Stimulated activated CD8-positive, alpha-beta memory T cell treated with anti-CD3 and anti-CD28 coated beads, Interleukin-7, amount 100 ng/mL, for 48 hours (primary cell): ENCODE data around the gene PACSIN2.

ENCODE experiments used
- DNase-seq, 2 donors: peaks; one replicate each; pipeline ENCODE4 v3.0.0-alpha.2; 2020; ENCODE audit warnings: low read depth in 1 of 2; ENCODE audit errors: extremely low read depth in 1 of 2

The PACSIN2 gene

DNA sequence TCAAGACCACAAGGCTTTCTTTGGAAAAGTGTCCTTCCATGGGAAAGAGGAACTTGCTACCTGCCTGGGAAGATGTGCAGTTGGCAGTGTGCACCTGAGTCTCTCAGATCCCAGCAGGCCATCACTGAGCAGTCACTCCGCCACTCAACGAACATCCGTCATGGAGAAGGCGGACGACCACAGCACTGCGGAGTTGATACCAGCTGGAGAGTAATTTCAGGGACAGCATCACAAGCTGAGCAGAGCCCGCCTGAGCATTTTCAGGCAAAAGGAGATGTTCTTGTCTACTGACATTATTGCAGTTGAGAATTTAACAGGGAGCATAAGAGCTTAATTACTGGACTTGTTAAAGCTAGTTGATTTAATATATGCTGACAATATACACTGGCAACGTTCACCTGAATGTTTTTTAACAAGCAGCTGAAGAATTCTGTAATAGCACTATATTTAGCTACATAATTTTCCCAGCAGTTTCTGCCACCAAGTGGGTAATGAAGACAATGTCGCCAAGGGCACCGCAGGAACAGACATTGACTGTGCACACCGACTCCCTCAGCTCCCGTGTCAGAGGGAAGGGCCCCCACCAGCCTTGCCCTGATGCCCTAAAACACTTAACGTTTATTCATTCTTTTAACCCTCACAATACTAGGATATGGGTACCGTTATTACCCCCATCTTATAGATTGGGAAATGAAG is 105.4 kb downstream of the PACSIN2 start:
- DNase-seq: no peak

DNA sequence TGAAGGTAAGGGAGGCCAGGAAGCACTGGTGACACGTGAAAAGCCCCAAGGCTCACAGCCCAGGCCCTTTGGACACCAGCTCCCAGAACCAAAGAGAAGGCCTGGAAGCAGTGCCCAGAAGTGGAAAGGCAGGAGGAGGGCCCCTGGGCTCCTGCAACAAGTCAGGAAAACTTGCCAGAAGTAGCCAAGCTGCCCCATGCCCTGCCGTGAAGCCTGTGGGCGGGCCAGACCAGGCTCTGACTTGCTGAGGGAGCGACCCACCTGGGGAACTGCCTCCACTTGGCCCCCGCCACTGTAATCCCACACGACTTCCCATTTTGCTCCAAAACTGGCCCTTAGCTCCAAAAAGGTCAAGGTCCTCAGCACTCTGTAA is 106.6 kb downstream of the PACSIN2 start:
- DNase-seq: no peak

DNA sequence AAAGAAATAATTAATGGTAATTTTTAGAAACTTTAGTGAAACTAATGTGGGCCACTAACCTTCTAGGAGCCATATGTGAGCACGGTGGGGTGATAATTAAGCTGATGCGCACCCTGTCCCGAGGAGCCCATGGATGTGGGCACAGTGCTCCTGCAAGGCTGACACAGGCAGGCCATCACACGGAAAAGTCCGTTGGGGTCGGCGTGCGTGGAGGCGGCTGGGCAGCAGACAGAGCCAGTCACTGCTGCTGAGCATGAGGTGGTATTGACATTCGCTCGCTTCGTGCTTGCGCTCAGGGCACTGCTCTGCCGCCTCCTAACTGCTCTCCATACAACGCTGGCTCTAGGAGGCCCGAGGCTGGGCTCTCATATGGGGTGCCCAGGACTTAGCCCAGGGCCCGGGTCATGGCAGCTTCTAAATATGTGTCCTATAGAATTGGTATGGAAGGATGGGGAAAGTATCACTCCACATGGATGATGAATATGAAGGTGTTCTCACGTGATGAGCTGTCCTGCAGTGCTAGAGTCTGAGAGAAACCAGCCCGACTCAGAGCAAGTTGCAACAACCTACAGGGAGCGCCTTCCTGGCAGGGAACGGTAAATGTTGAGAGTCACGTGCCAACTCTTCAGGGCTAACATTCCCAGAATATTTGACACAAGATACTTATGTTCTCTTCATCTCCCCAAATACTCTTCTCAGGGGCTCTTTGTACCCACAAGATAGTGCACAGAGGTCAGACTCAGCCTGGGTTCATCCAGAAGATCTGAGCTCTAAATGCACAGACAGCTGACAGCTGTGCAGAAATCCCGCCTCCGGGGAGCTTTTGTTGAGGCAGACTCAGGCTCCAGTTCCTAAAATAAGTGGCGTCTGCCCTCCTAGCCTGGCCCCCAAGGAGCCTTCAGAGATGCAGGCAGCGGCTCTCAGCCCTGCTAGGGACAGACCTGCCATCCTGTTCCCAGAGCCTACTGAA is 107.3 kb downstream of the PACSIN2 start:
- DNase-seq: no peak

DNA sequence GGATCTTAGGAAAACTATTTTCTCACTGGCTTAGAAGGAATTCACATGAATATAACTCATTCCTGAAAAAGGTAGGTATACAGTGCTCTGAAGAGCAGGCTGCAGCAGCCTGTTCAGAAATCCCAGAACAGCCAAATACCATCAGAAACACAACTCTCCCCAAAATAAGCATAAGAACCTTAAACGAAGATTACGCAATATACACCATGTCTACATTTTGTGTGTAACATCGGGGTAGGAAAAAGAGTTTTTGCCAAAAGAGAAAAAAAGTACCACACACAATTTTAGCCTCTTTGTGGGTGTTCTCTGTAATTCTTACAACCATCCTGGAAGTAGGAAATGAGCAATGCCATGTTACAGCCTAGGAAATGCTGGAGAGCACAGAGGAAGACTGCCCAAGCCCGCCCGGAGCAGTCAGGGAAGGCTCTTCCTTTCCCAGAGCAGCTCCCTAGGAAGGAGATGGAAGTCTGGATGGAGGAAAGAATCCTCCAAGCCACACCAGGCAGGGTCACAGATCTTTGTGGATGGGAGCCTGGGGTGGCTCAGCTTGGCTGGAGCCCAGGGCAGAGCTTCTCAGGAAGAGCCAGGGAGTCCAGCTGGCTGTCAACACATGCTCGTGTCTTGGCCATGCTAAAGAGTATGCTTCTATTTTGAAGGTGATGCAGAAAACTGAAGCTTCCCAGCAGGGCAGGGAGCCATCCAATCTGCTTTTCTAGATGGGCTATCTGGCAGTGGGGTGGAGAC is 108.2 kb downstream of the PACSIN2 start:
- DNase-seq: no peak

DNA sequence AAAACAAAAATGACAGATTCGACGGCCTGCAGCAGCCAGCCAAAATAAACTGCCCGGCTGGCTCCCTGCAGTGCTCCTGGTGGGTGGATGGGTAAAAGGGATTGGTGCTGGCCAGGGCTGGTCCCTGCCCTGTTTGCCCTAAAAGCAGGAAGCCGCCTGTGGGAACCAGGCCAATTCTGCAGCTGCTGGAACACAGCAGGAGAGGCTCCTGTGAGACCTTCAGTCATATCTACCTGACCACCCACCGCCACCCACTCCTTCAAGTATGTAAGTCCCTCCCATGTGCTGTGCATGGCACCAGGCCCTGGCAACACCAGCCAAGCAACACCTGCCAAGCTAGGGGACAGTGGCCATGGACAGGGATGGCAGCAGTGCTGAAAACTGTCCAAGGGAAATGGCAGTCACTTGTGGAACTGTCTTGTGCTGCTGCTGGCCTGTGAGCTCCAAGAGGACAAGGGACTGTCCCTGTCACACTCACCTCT is 109.2 kb downstream of the PACSIN2 start:
- no peak for DNase-seq

DNA sequence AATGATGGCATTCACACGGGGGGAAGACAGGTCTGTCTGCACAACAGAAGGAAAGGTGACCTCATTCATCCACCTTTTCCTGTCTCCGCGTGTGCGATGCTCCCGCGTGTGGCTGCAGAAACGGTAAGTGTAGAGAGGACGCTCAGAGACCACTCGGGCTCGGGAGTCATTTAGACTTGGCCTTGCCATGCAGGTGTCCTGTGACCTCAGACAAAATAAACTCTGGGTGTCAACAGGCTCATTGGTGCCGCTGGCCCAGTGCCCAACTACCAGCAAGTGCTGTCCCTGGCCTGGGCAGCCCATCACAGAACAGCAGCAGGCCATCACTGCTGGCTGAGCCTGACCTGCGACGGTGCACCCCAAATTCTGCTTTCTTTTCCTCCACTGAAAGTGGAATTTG is 109.7 kb downstream of the PACSIN2 start:
- no peak for DNase-seq

DNA sequence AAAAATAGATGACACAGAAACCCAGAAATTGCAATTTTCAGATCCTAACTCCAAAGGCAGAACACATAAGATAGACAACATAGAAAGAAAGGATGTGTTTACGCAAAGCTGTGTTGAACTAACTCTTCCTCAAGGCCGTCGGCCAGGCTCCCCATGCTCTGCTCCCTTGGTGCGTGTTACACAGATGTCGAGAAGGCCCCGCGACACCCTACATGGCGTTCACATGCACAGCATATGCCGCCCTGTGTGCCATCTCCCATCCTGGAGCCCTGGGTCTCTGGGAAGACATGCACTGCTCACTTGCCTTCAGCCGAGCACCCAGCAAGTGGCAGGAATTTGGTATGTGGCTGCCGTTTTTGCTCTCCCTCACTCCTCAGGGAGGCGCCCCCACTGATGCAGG is 110.9 kb downstream of the PACSIN2 start:
- no peak for DNase-seq

DNA sequence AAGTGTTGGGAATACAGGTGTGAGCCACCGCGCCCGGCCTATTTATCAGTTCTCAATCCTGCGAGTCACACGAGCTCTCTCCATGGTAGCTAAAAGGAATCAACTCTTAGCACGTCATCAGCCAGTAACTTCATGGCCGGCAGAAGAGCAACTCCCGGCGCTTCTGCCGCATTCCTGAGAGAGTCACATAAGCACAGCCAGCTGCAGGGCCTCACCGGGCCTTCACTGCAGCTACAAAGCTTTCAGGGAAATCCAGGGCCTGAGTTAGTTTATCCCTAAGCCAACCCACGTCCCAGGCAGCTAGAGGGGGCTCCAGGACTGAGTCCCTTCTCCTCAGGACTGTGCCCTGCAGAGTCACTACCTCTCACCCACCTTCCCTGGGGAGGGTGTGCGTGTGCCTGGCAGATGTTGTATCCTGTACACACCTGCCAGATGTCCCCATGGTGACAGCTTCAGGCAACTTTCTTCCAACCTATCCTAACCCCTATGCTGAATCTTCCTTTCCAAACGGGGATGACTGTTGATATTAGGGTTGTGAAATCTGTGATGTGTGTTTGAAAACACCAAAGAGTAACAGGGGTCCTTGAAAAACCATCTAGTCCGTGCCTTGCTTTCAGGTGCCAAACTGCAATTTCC is 112.0 kb downstream of the PACSIN2 start:
- DNase-seq: no peak

DNA sequence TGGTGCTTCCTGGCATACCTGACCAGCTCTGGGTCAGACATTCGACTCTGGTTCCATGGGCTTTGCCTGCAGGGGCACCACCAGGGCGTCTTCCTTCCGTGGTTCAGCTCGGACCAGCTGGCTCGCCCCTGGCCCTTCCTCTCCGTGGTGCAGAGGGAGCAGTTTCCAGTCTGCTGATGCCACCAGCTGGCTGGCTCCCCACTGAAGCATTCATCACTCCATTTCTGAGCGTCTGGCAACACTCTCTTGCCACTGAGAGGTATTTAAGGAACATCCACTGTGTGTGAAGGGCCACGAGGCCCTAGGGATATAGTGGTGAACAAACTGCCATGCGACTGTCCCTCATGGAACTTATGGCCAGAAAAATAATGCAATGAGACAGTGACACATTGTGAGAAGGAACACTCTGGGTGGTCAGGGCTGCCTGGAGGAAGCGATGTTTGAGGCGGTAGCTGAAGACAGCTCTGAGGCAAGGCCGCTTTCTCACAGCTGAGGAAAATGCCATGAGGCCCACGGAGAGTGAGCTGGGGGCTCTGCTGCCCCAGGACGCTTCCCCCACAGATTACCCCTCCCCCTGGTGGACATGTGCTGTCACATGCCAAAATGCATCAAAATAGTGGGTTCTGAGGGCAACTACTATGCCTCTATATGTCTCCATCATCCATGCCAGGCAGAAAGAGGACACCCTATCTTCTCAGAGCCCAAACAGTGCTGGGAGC is 113.0 kb downstream of the PACSIN2 start:
- no peak for DNase-seq

DNA sequence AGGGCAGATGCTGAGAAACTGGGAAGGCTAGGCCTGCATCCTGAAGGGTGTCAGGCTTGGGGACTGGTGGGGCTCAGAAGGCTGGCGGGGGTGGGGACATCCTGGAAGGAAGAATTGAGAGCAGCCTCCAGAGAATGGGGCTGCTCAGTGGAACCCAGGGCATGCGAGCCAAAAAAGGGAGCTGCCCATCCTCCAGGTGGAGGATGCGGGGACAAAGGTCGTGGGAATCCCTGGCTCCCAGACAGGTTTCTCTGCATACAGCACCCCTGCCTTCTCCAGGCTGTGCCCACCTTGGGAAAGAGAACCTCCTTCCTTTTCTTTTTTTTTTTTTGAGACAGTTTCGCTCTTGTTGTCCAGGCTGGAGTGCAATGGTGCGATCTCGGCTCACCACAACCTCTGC is 117.0 kb downstream of the PACSIN2 start:
- no peak for DNase-seq

DNA sequence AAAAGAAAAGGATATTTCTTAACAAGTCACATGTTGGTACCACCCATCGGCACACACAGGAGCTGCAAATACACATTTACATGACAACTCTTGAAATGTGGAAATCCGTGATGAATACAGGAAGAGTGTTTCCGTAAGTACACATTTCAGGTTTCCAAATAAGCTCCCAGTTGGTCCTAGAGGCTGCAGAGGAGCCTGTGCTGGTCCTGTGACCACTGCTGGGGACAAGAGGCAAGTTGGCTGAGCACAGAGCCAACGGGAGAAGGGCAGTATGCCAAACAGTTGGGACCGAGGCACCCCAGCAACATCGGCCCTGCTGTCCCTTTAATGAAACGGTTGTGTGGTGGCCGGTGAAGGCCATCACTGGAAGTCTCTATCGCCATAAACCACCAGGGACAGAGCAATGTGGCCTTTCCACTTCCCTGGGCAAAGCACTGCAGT is 119.4 kb downstream of the PACSIN2 start:
- DNase-seq: no peak

DNA sequence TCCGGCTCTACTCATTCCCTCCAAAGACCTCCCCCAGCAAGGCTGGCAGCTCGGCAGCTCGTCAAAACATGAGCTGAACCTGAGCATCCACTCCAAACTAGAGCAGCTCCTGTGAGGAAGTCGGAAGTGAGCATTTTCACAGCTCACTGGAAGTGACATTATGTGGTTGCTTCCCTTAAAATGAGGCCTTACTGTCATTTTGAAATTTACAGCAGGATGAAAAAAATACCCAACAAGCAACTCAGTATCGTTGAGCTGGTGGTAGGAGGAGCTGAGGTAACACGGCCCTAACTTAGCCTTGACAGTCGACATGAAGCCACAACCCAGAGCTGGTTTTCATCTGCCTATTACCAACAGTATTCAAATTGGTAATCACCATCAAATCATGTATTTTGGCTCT is 119.9 kb downstream of the PACSIN2 start:
- DNase-seq: peak in 1 of 2 donors; percentile 4

DNA sequence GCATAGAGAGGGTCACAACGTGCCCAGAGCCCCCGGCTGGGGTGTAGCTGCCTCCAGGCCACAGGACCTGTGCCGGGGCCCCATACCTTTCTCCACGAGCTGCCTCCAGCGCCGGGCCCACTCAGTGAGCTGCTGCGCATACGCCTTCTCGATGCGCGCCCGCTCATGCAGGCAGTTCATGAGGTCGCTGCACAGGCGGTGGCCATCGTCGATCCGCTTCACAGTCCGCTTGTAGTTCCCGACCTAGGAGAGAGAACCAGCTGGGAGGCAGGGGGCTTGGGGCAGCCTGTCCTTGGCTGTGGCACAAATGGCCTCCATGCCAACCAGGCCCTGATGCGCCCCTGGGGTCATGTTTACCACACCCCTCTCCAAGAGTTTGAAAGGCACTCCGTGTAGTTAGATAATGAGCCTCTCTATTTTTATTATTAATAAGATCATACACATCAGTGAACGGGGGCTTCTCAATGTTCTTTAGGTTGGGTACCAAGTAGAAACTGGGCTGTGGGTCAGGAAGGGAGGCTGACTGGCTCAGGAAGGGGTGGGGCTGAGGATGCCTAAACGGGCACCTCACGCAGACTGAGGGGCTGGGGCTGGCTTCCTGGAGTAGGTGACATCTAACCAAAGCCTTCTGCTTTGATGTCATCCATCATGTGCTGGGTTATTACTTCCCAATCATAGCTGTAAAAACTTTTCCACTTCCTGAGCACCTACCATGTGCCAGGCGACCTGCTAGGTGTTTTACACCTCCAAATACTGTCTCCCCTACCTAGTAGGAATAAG is 121.4 kb downstream of the PACSIN2 start:
- no peak for DNase-seq

DNA sequence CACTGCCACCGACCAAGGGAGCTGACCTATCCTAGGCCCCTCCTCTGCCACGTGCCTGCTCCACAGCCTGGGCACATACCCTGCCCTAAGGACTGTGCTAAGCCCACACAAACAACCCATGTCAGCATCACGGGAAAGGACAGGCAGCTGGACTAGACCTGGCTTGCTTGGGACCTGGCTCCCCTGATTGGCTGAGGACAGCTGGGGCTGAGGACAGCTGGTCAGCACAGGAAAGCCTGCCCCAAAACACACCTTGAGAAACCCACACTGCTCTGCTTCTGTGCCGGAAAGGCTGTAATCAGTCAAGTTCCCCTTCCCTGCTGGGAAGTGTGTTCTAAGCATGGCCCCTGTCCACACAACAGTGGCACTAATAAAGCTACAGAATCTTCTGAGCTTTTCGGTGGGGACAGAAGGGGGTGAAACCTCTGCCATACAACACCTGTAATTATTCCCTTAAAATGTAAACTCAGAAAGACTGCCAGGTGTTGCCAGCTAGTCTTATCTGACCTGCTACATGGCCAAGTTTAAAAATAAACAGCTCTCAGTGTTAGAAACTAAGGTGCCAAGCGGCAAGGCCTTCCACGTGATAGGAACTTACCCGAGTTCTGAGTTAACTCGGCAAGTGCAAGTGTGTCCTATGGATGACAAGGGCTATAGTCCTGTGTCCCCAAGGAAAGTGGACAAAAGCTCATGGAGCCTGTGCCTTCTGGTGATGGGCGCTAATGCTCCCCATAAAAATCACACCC is 122.2 kb downstream of the PACSIN2 start:
- DNase-seq: no peak

DNA sequence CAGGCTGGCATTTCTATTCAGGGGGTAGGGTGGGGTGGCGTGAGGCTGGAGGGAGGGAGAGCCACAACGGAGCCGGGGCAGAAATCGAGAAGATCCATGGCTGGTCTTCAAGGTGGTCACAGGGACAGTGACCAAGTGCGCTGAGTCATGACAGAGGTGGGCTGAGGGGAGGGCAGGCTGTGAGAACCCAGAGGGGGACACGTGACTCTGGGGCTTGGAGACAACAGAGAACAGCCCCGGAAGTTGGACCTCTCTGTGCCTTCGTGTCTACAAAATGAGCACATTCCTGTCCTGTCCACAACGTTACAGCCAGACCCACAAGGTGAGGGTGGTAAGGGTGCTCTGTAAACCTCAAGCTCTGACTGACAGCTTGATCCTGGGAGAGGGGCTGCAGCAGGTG is 122.8 kb downstream of the PACSIN2 start:
- DNase-seq: no peak

DNA sequence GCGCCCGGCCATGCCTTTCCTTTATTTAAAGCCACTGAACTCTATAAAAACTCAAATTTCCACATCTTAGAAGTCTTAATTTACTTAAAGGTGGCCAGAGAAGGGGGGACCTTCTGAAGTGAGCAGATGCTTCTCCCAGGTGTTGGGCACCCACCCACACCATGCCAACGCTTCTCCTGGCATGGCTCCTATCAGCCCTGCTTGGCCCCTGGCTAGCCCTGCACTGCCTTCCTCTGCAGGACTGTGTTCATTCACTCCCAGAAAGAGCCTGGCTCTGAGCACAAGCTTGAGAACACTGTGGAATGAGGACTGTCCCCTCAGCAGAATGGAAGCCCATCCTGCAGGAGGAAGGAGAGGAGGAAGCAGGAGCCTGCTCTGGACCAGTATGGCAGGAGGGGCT is 123.3 kb downstream of the PACSIN2 start:
- DNase-seq: no peak

DNA sequence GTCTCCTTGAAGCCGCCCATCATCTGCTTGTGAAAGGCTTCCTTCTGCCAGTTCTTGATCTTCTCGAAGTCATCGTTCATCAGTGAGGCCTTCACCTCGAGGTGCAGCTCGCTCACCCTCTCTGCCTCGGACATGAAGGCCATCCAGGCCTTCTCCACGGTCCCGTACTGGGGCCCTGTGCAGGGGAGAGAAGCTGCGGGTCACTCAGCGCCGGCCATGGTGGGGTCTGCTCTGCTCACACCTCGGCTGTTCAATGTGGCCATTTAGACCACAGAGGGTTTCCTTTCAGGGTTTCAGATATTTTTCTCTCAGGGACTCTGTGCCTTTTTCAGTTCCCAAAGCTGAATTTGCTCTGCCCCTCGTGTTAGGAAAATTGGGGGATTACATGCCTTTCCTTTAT is 123.9 kb downstream of the PACSIN2 start:
- DNase-seq: no peak

DNA sequence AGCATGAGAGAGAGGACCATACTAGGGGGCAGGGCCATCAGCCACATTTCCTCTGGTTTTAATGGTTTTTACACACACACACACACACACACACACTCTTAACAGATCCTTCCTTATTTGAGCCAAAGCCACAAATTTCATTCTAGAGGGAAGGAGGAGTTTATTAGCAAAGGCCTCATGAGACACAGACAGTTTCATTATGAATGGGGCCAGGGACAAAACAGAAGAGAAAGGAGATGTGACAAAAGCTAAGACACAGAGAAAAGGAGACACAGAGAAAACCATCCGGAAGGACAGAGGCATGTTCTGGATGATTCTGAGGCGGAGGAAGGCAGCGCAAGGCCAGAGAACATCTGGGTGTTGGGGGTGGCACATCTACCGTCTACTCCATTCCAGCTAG is 125.6 kb downstream of the PACSIN2 start:
- no peak for DNase-seq
